Stimulated activated CD4-positive, alpha-beta T cell treated with anti-CD3 and anti-CD28 coated beads, TNF-alpha, amount 100 ng/mL, for 4 hours (primary cell): Measurements from ENCODE around the gene RDH12.
"Not testable (repeated sequence)": the region's sequence is repeated elsewhere in the genome, so short reads cannot be mapped to it uniquely, and the experiment has no call there.

Source experiments
- DNase-seq, 3 experiments: peaks; one replicate each; pipeline ENCODE4 v3.0.0-alpha.2; 2020; ENCODE audit warnings: low read depth in 3 of 3

Gene RDH12

GRCh38 chr14:67704484-67705089 is 2.9 kb downstream of the RDH12 start:
- peak in 1 of 3 experiments; percentile 13 for DNase-seq

GRCh38 chr14:67705211-67705610 is 3.5 kb downstream of the RDH12 start:
- DNase-seq: no peak

DNA sequence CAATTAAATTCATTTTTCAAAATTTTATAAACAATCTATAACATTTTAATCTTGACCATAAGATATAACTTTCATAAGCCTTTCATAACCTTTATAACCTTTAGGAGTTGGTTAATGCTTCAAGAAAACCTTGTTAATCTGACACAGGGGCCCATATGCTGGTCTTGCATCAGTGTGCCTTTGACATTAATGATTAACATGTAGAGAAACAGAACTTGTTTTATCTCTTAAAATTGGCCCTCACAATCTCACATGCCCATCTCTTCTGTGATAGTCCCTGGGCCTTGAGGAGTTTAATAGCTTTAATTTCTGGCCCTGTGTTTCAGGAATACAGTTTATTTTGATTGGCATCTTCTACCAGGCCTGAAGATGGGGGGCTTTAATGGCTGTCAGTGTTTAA is 7.7 kb downstream of the RDH12 start:
- DNase-seq: not testable (repeated sequence)

- DNase-seq: not testable (repeated sequence)
Observed at GRCh38 chr14:67709796-67710195, 8.1 kb downstream of the RDH12 start.

- DNase-seq: no peak
Observed at GRCh38 chr14:67710209-67710608, 8.5 kb downstream of the RDH12 start.

GRCh38 chr14:67717048-67717447 is 15.4 kb downstream of the RDH12 start:
- DNase-seq: no peak

GRCh38 chr14:67718265-67718664 is 16.6 kb downstream of the RDH12 start:
- no peak for DNase-seq

DNA sequence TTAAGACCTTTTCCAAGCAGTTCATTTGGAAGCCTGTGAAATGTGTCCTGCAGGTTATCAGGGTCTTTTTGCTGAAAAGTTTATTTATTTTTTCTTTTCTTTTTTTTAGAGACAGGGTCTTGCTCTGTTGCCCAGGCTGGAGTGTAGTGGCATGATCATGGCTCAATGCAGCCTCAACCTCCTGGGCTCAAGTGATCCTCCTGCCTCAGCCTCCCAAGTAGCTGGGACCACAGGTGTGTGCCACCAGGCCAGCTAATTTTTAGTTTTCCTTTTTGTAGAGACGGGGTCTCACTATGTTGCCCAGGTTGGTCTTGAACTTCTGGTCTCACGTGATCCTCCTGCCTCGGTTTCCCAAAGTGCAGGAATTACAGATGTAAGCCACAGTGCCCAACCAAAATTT is 17.7 kb downstream of the RDH12 start:
- DNase-seq: not testable (repeated sequence)

DNA sequence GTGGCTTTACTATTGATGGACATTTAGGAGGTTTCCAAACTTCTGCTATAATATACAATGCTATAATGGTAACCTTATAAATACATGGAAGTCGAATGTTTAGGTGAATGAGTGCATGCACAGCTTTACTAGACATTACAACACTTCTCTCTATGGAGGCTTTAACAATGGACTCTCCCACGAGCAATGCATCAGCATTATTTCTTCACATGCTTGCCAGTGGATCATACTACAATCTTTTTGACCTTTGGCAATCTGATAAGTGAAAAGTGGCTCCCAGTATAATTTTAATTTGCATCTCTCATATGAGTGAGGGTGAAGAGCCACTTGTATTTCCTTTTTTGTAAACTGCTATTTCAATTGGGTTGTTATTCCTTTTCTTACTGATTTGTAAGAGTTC is 18.2 kb downstream of the RDH12 start:
- DNase-seq: no peak

GRCh38 chr14:67721875-67722274 is 20.2 kb downstream of the RDH12 start:
- no peak for DNase-seq

GRCh38 chr14:67722293-67722692 is 20.6 kb downstream of the RDH12 start:
- DNase-seq: no peak

GRCh38 chr14:67725171-67725570 is 23.5 kb downstream of the RDH12 start:
- DNase-seq: no peak

DNA sequence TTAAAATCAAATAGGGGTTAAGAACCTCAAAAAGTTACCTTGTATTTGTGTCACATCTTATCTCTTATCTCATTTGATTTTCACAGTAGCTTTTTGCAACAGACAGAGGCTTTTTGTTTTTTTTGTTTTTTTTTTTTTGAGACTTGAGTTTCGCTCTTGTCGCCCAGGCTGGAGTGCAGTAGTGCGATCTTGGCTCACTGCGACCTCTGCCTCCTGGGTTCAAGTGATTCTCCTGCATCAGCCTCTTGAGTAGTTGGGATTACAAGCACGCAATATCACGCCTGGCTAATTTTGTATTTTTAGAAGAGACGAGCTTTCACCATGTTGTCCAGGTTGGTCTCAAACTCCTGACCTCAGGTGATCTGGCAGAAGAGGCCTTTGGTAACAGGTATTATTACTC is 25.7 kb downstream of the RDH12 start:
- DNase-seq: no peak

- DNase-seq: no peak
Observed at GRCh38 chr14:67728258-67728657, 26.6 kb downstream of the RDH12 start.

DNA sequence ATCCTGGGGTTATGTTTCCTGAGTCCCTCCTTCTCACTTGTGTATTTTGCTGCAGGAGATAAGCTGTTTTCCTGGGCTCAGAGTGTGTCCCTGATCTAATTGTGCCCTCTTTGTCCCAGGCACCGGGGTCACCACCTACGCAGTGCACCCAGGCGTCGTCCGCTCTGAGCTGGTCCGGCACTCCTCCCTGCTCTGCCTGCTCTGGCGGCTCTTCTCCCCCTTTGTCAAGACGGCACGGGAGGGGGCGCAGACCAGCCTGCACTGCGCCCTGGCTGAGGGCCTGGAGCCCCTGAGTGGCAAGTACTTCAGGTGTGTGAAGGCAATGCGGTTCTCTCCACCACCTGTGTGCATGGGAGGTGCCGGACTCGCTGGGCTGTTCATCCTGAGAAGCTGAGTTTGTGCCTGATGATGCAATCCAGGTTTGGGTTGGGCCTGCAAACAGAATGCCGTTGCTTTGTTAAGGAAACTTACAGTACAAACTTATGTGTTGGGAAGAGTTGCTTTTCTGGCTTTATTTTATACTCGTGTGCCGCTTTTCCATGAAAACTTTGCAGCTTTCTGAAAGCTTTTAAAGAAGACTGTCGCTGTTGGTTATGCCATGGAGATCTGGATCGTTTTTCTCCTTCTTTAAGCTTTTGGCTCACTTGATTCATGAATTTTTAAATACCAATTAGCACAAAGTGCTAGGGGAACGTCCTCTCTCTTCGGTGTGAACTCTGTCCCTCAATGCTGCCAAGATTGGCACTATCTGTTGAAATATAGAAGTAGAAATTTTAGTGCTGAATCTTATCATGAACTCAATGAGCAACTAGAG is 27.6 kb downstream of the RDH12 start:
- DNase-seq: no peak

- DNase-seq: no peak
Observed at GRCh38 chr14:67733616-67734015, 31.9 kb downstream of the RDH12 start.

DNA sequence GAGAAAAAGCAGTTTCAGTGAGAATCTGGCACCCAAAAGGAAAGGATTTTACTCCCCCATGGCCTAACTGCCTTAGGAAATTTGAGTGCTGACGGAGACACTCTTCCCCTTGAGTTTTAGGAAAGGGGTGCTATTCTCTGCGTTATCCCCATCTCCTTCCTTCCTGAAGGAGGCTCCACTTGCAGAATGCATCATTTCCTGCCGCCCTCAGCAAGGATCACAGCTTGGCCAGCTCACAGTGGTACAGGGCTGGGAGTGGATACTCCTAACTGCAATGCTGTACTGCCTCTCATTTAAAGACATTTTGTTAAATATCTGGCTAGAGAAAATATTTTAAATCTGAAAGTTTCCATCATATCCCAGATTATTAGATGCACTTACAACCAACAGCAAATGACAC is 33.0 kb downstream of the RDH12 start:
- no peak for DNase-seq

DNA sequence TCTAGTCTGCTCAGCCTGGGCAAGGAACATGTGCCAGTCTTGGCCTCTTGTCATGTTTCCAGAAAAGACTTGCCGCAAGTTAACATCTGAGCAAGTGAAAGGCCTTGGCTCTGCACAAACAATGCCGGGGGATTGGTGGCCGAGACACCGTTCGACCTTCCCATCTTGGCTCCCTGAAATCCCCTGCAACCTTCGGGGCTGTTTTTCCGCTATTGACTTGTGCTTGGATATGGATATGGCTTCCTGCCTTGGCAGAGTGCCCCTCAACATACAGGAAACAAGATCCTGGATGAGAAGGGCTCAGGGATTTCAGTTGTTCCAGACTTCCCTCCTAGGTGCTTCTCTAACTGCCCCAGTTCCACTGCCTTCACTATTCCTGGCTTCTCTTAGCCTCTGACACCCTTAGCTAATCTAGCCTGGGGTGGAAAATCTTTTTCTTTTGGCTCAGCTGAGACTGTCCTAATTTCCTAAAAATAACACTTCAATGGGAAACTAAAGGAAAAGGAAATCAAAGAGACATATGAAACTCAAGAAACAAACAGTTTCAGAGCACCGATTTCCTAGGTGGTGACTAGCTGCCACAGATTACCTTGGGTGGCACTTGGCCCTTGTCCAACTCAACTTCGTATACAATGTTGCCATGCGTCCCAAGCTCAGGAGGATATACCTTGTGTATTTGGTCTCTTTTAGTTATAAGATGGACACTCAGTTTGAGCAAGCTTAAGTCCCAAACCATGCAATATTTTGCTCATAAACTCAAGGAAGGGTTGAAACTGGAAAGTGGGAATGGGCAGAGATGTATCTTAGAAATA is 33.9 kb downstream of the RDH12 start:
- DNase-seq: no peak

GRCh38 chr14:67736771-67737170 is 35.1 kb downstream of the RDH12 start:
- DNase-seq: no peak

DNA sequence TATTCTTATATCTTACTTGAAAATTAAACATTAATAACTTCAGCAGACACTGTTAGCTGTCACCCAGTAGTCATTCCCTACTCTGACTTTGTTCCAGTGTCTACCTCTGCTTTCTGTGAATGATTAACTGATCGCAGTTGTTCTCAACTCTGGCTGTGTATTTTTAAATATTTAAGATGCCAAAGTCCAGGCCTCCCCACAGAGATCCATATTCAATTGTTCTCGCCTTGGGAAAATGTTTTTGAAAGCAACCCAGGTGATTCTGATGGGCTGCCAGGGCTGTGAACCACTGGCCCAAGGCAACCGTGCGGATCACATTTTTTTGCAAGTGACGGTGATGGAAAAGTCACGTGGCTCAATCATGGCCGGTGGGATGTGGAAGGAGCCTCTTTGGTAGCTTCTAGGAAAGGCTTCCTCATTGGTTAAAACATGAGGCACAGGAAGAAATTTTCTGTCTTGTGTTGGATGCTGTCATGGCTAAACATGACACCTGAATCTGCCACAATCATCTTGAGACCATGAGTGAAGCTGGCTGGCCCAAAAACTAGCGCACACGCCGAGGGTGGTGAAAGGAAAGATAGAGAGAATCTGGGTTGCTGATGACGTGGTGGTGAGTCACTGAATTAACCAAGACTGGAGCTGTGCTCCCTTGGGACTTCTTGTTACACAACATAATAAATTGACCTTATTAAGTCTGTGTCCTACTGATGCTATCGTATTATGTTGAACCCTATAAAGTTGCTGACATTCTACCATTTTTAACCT is 37.2 kb downstream of the RDH12 start:
- DNase-seq: no peak

DNA sequence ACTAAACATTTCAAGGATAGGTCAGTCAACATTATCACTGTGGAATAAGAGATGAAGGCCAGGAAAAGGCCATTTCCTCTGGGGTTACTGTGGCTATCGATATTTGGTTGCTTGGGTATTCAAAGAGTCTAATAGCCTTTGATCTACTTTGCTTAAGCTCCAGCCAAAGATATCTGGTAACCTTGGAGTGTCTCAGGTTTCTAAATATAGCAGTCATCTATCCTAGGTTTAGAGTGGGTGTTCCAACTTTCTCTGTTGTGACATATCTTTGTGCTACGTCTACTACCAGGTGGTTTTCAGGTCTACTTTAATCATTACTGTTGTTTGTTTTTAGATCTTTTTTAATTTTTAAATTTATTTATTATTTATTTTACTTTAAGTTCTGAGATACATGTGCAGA is 42.4 kb downstream of the RDH12 start:
- DNase-seq: no peak

- no peak for DNase-seq
Observed at GRCh38 chr14:67746927-67747326, 45.2 kb downstream of the RDH12 start.
